ENCODE data around the gene SAPCD1.
A peak's percentile ranks its signal among the peaks of the same experiment; 100 is the strongest.
"Not testable (repeated sequence)": the region's sequence is repeated elsewhere in the genome, so short reads cannot be mapped to it uniquely, and the experiment has no call there.

Gene SAPCD1

GRCh38 chr6:31779908-31780307, 17.5 kb downstream of the SAPCD1 start:
- no peak for DNase-seq

GRCh38 chr6:31780507-31781243, 18.2 kb downstream of the SAPCD1 start:
- DNase-seq, result no peak

GRCh38 chr6:31781244-31782125, 19.0 kb downstream of the SAPCD1 start:
- no peak for DNase-seq

GRCh38 chr6:31782126-31782855, 19.8 kb downstream of the SAPCD1 start:
- no peak for DNase-seq

GRCh38 chr6:31784098-31784925, 21.9 kb downstream of the SAPCD1 start:
- no peak for DNase-seq

GRCh38 chr6:31785475-31785874, 23.0 kb downstream of the SAPCD1 start:
- DNase-seq, result no peak

- peak; percentile 89 for DNase-seq
Observed at GRCh38 chr6:31791324-31792089, 29.1 kb downstream of the SAPCD1 start.

- DNase-seq, result no peak
Observed at GRCh38 chr6:31792090-31792374, 29.6 kb downstream of the SAPCD1 start.

- DNase-seq, result peak; percentile 82
Observed at GRCh38 chr6:31792761-31793171, 30.3 kb downstream of the SAPCD1 start.

- DNase-seq, result not testable (repeated sequence)
Observed at GRCh38 chr6:31793927-31794245, 31.4 kb downstream of the SAPCD1 start.

- DNase-seq, result no peak
Observed at GRCh38 chr6:31794294-31794865, 31.9 kb downstream of the SAPCD1 start.

GRCh38 chr6:31794866-31795615, 32.6 kb downstream of the SAPCD1 start:
- no peak for DNase-seq

- DNase-seq, result peak; percentile 97
Observed at GRCh38 chr6:31795616-31796298, 33.3 kb downstream of the SAPCD1 start, which contains the start of gene VARS1. TSS of gene VARS1 (minus strand) at chr6:31795752. CDS start at chr6:31795217, 535 bp downstream.

- no peak for DNase-seq
Observed at GRCh38 chr6:31796993-31797385, 34.5 kb downstream of the SAPCD1 start.

GRCh38 chr6:31797588-31797987, 35.1 kb downstream of the SAPCD1 start:
- no peak for DNase-seq

GRCh38 chr6:31799781-31800180, 37.3 kb downstream of the SAPCD1 start:
- DNase-seq, result no peak

- not testable (repeated sequence) for DNase-seq
Observed at GRCh38 chr6:31801031-31801927, 38.8 kb downstream of the SAPCD1 start.

GRCh38 chr6:31805939-31806469, 43.5 kb downstream of the SAPCD1 start:
- no peak for DNase-seq
